Measurements from ENCODE around the gene KCNC3.
A peak's percentile ranks its signal among the peaks of the same experiment; 100 is the strongest.

The KCNC3 gene

GRCh38 chr19:50285833-50286232, 43.3 kb downstream of the KCNC3 start:
- TF ChIP-seq ZNF626 (tag by site-specific recombination; IDR thresholded peaks at IDR 0.05) (0 out of 2 replicates have a peak, but pooled peaks have one; percentile 40), SETDB1 (IDR thresholded peaks at IDR 0.05; ENCODE audit: insufficient read length, low read length) (peak; percentile 91), HIC1 (tag by site-specific recombination; IDR thresholded peaks at IDR 0.05) (no peak)
- TF ChIP-seq, protein P1, sequence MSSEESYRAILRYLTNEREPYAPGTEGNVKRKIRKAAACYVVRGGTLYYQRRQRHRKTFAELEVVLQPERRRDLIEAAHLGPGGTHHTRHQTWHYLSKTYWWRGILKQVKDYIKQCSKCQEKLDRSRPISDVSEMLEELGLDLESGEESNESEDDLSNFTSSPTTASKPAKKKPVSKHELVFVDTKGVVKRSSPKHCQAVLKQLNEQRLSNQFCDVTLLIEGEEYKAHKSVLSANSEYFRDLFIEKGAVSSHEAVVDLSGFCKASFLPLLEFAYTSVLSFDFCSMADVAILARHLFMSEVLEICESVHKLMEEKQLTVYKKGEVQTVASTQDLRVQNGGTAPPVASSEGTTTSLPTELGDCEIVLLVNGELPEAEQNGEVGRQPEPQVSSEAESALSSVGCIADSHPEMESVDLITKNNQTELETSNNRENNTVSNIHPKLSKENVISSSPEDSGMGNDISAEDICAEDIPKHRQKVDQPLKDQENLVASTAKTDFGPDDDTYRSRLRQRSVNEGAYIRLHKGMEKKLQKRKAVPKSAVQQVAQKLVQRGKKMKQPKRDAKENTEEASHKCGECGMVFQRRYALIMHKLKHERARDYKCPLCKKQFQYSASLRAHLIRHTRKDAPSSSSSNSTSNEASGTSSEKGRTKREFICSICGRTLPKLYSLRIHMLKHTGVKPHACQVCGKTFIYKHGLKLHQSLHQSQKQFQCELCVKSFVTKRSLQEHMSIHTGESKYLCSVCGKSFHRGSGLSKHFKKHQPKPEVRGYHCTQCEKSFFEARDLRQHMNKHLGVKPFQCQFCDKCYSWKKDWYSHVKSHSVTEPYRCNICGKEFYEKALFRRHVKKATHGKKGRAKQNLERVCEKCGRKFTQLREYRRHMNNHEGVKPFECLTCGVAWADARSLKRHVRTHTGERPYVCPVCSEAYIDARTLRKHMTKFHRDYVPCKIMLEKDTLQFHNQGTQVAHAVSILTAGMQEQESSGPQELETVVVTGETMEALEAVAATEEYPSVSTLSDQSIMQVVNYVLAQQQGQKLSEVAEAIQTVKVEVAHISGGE (tag by site-specific recombination; conservative IDR thresholded peaks at IDR 0.05; ENCODE audit: low read depth): no peak
- peaks cover 4 to 35% of the 10 kb centered on the region in 2 experiments; a peak in 2 of 3 replicates for H3K36me3 ChIP-seq (ENCODE audit: control insufficient read depth in 2 of 2, insufficient read depth in 1 of 2, low read length in 2 of 2)
- CTCF ChIA-PET: interaction anchor here (0.9 kb wide), 1 partner anchor 27 kb away, joined by 3 read pairs; no protein-coding TSS in a partner anchor
- no peaks in the 10 kb centered on the region for H3K4me1 ChIP-seq (ENCODE audit: control insufficient read depth, insufficient read depth, low read length)
- no peak overlapping the region for H3K4me3 ChIP-seq (ENCODE audit: low read depth, low read length)
- POLR2A ChIA-PET: no interaction called here
- no peaks in the 10 kb centered on the region; the same call in 1 of the 2 replicates for H3K9me3 ChIP-seq (ENCODE audit: control insufficient read depth, insufficient read depth, low read depth, low read length)
- H3K27ac ChIP-seq (ENCODE audit: extremely low read depth, low read depth, low read length): no peak overlapping the region

- H3K4me3 ChIP-seq (ENCODE audit: low read depth, low read length): no peak overlapping the region
- TF ChIP-seq MYNN (tag by site-specific recombination; IDR thresholded peaks at IDR 0.05; ENCODE audit: borderline replicate concordance): no peak
- TF ChIP-seq GLI4 (tag by site-specific recombination; IDR thresholded peaks at IDR 0.05): no peak
- TF ChIP-seq ZNF184 (tag by site-specific recombination; IDR thresholded peaks at IDR 0.05): no peak
- no peak for TF ChIP-seq ZBTB7A (tag by site-specific recombination; IDR thresholded peaks at IDR 0.05; ENCODE audit: low read depth)
- TF ChIP-seq, protein P2, sequence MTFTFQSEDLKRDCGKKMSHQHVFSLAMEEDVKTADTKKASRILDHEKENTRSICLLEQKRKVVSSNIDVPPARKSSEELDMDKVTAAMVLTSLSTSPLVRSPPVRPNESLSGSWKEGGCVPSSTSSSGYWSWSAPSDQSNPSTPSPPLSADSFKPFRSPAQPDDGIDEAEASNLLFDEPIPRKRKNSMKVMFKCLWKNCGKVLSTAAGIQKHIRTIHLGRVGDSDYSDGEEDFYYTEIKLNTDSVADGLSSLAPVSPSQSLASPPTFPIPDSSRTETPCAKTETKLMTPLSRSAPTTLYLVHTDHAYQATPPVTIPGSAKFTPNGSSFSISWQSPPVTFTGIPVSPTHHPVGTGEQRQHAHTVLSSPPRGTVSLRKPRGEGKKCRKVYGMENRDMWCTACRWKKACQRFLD (tag by site-specific recombination; IDR thresholded peaks at IDR 0.05): no peak
- TF ChIP-seq ZNF837 (tag by site-specific recombination; IDR thresholded peaks at IDR 0.05): no peak
- TF ChIP-seq ZNF140 (tag by site-specific recombination; IDR thresholded peaks at IDR 0.05): no peak
- no peak for TF ChIP-seq ZNF350 (tag by site-specific recombination; IDR thresholded peaks at IDR 0.05)
- no peak for TF ChIP-seq ZNF2 (tag by site-specific recombination; IDR thresholded peaks at IDR 0.05)
- POLR2A ChIA-PET: no interaction called here
- H3K4me1 ChIP-seq (ENCODE audit: control insufficient read depth, insufficient read depth, low read length): no peaks in the 10 kb centered on the region
- H3K36me3 ChIP-seq (ENCODE audit: control insufficient read depth in 2 of 2, insufficient read depth in 1 of 2, low read length in 2 of 2): peaks cover 4 to 21% of the 10 kb centered on the region in 2 experiments; a peak in 2 of 3 replicates
- CTCF ChIA-PET: no interaction called here
- H3K27ac ChIP-seq (ENCODE audit: extremely low read depth, low read depth, low read length): no peak overlapping the region
- H3K9me3 ChIP-seq (ENCODE audit: control insufficient read depth, insufficient read depth, low read depth, low read length): no peaks in the 10 kb centered on the region
Observed at GRCh38 chr19:50281491-50281890, 47.7 kb downstream of the KCNC3 start.

GRCh38 chr19:50280983-50281382, 48.2 kb downstream of the KCNC3 start:
- Histone ChIP-seq H3K36me3 (ENCODE audit: control insufficient read depth in 2 of 2, insufficient read depth in 1 of 2, low read length in 2 of 2) (peaks cover 4 to 18% of the 10 kb centered on the region in 2 experiments; a peak in 2 of 3 replicates), H3K4me1 (ENCODE audit: control insufficient read depth, insufficient read depth, low read length) (no peaks in the 10 kb centered on the region), H3K27ac (ENCODE audit: extremely low read depth, low read depth, low read length) (no peak overlapping the region), H3K4me3 (ENCODE audit: low read depth, low read length) (no peak overlapping the region), H3K9me3 (ENCODE audit: control insufficient read depth, insufficient read depth, low read depth, low read length) (no peaks in the 10 kb centered on the region)
- ChIA-PET CTCF (interaction anchor here (0.6 kb wide), 1 partner anchor 257 kb away, joined by 4 read pairs; no protein-coding TSS in a partner anchor), POLR2A (no interaction called here)
- TF ChIP-seq SALL2 (tag by site-specific recombination; IDR thresholded peaks at IDR 0.05; ENCODE audit: borderline replicate concordance) (no peak), ZNF140 (tag by site-specific recombination; IDR thresholded peaks at IDR 0.05) (no peak), ZFP3 (tag by site-specific recombination; IDR thresholded peaks at IDR 0.05; ENCODE audit: low read depth) (peak; percentile 77), SP2 (tag by site-specific recombination; IDR thresholded peaks at IDR 0.05) (no peak), HOXC10 (CRISPR knock-in tag; IDR thresholded peaks at IDR 0.05) (no peak), OSR2 (tag by site-specific recombination; IDR thresholded peaks at IDR 0.05) (no peak)
- TF ChIP-seq, protein P3, sequence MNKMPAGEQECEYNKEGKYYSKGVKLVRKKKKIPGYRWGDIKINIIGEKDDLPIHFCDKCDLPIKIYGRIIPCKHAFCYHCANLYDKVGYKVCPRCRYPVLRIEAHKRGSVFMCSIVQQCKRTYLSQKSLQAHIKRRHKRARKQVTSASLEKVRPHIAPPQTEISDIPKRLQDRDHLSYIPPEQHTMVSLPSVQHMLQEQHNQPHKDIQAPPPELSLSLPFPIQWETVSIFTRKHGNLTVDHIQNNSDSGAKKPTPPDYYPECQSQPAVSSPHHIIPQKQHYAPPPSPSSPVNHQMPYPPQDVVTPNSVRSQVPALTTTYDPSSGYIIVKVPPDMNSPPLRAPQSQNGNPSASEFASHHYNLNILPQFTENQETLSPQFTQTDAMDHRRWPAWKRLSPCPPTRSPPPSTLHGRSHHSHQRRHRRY (tag by site-specific recombination; IDR thresholded peaks at IDR 0.05): no peak

Data from HEK293 (cell line).